ENCODE measurements around the gene PHF2. TPM values are rescaled to one million over a fixed set of nuclear protein-coding genes. Genes with fewer than 3 reads are reported as not detected.

Gene PHF2
- total and polyA plus RNA-seq, 3 experiments from 2014 or later, result 3.0 to 25.0 (median 22.4) TPM

DNA sequence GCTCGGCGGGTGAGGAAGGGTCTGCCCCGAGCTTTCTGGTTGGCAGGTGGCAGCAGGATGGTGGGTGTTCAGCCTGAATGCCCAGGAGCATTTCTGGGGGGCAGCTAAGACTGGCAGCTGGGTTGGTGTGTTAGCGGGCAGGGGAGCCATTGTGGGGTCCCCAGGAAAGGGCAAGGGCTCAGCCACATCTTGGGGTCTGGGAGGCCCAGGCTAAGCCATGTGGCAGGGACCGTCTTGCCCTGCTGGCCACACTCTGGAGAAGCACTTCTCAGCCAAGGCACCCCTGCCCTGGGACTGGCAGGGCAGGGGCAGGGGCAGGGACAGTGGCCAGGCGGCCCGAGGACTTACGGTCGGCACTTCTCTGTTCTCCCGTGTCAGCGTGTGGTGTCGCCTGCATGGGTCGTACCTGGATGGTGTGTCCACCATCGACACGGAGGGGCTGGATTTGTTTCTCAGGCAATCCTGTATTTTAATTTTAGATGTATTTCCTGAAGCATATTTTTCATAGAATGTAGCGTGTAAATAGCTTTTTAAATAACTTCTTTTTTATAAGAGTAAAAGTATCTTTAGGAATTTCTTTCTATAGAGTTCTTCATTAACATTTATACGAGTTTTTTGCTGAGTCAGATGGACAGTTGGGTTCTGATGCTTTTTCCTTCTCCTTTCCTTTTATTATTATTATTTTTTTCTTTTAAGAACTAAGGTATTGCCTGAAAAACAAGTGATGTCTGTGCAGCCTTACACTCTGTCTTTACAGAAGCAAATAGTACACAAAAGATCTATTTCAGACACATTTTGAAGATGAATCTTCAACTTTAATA, 102.0 kb downstream of the PHF2 start:
- Histone ChIP-seq H3K4me1 (ENCODE audit: insufficient read depth, low read length) (no peaks in the 10 kb centered on the region), H3K27ac (ENCODE audit: low read depth, low read length) (no peak overlapping the region), H3K4me3 (ENCODE audit: low read length) (no peak overlapping the region), H3K27me3 (ENCODE audit: insufficient read depth, low read length, poor library complexity, severe bottlenecking) (no peaks in the 10 kb centered on the region), H3K36me3 (ENCODE audit: insufficient read depth, low read length) (peaks cover 6% of the 10 kb centered on the region), H3K9me3 (ENCODE audit: low read length) (no peaks in the 10 kb centered on the region)
- POLR2A ChIA-PET, result no interaction called here
- peak in 1 of 5 donors; percentile 28 for DNase-seq
- CTCF ChIA-PET, result no interaction called here
- peaks cover 0 to 2% (median 0%) of the 10 kb centered on the region in 3 donors for H3K4me1 Mint-ChIP-seq
- no peak overlapping the region for H3K4me3 Mint-ChIP-seq
- H3K27ac Mint-ChIP-seq, result peak overlapping the region in 1 of 8 donors; percentile 43
- H3K9me3 Mint-ChIP-seq, result no peaks in the 10 kb centered on the region
- H3K36me3 Mint-ChIP-seq, result peaks cover 0 to 48% (median 1%) of the 10 kb centered on the region in 3 donors
- peaks cover 0 to 3% of the 10 kb centered on the region in 2 donors for H3K27me3 Mint-ChIP-seq

DNA sequence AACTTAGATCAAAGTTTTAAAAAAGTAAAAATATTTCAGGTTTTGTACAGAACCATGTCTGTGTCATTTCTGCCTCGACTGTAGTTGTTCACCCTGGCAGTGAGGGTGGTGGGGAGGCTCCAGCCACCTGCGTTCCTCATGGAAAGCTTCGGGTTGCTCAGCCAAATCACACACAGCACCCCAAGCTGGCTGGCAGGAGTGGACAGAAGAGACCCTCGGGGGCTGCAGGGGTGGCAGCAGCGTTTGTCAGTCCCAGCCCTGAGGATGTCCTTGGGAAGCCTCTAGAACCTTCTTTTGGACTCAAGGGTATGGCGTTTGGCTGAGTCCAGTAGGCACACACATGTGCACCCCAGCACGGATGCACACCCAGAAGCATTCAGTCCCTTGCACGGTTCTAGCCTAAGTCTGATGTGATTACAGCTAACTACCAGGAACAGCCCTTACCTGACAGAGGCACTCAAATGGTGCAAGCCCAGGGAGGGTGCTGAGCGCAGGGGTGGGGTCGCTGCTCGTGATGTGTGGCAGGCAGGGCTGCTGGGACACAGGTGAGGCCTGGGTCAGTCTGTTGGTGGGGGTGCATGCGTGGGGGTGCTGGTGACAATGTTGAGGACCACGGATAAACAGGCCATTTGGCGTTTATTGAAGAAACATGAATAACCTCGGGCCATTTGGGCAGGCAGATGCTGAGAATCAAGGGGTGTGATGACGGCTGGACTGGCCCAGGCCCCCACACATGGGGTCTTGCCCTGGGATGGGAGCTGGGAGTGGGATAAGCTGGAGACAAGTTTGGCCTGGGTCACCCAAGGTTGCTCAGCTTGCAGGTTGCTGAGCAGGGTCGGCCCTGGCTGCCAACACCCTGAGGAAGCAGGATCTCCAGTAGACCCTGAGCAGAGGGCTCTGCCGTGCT, 103.4 kb downstream of the PHF2 start:
- no peaks in the 10 kb centered on the region for H3K9me3 ChIP-seq (ENCODE audit: low read length)
- Mint-ChIP-seq H3K4me1 (peaks cover 0 to 2% (median 0%) of the 10 kb centered on the region in 3 donors), H3K9me3 (no peaks in the 10 kb centered on the region), H3K36me3 (peaks cover 0 to 34% (median 1%) of the 10 kb centered on the region in 3 donors), H3K27me3 (peaks cover 0 to 3% of the 10 kb centered on the region in 2 donors), H3K27ac (no peak overlapping the region), H3K4me3 (no peak overlapping the region)
- ChIA-PET POLR2A (no interaction called here), CTCF (interaction anchor here (0.8 to 2.1 kb wide), 3 partner anchors 11 to 284 kb away, joined by 4 to 5 read pairs (median 4); no protein-coding TSS in a partner anchor)
- no peak overlapping the region for H3K27ac ChIP-seq (ENCODE audit: low read depth, low read length)
- no peak overlapping the region for H3K4me3 ChIP-seq (ENCODE audit: low read length)
- H3K27me3 ChIP-seq (ENCODE audit: insufficient read depth, low read length, poor library complexity, severe bottlenecking), result no peaks in the 10 kb centered on the region
- no peaks in the 10 kb centered on the region for H3K4me1 ChIP-seq (ENCODE audit: insufficient read depth, low read length)
- DNase-seq, result peak in 1 of 5 donors; percentile 40
- peaks cover 6% of the 10 kb centered on the region for H3K36me3 ChIP-seq (ENCODE audit: insufficient read depth, low read length)

- H3K4me1 ChIP-seq (ENCODE audit: insufficient read depth, low read length), result no peaks in the 10 kb centered on the region
- peaks cover 5% of the 10 kb centered on the region for H3K36me3 ChIP-seq (ENCODE audit: insufficient read depth, low read length)
- no peak overlapping the region for H3K27ac ChIP-seq (ENCODE audit: low read depth, low read length)
- no peaks in the 10 kb centered on the region for H3K9me3 Mint-ChIP-seq
- no peak overlapping the region for H3K27ac Mint-ChIP-seq
- POLR2A ChIA-PET, result no interaction called here
- no peak overlapping the region for H3K4me3 Mint-ChIP-seq
- H3K27me3 Mint-ChIP-seq, result peaks cover 0 to 3% of the 10 kb centered on the region in 2 donors
- no peaks in the 10 kb centered on the region for H3K9me3 ChIP-seq (ENCODE audit: low read length)
- H3K4me1 Mint-ChIP-seq, result peaks cover 0 to 2% (median 0%) of the 10 kb centered on the region in 3 donors
- H3K4me3 ChIP-seq (ENCODE audit: low read length), result no peak overlapping the region
- CTCF ChIA-PET, result interaction anchor here (0.8 to 2.1 kb wide), 3 partner anchors 10 to 283 kb away, joined by 4 to 5 read pairs (median 4); no protein-coding TSS in a partner anchor
- H3K27me3 ChIP-seq (ENCODE audit: insufficient read depth, low read length, poor library complexity, severe bottlenecking), result no peaks in the 10 kb centered on the region
- peaks cover 0 to 27% (median 1%) of the 10 kb centered on the region in 3 donors for H3K36me3 Mint-ChIP-seq
- DNase-seq, result peak in 1 of 5 donors; percentile 42
These were observed 104.3 kb downstream of the PHF2 start for GRCh38 chr9:93680443-93681268.

DNA sequence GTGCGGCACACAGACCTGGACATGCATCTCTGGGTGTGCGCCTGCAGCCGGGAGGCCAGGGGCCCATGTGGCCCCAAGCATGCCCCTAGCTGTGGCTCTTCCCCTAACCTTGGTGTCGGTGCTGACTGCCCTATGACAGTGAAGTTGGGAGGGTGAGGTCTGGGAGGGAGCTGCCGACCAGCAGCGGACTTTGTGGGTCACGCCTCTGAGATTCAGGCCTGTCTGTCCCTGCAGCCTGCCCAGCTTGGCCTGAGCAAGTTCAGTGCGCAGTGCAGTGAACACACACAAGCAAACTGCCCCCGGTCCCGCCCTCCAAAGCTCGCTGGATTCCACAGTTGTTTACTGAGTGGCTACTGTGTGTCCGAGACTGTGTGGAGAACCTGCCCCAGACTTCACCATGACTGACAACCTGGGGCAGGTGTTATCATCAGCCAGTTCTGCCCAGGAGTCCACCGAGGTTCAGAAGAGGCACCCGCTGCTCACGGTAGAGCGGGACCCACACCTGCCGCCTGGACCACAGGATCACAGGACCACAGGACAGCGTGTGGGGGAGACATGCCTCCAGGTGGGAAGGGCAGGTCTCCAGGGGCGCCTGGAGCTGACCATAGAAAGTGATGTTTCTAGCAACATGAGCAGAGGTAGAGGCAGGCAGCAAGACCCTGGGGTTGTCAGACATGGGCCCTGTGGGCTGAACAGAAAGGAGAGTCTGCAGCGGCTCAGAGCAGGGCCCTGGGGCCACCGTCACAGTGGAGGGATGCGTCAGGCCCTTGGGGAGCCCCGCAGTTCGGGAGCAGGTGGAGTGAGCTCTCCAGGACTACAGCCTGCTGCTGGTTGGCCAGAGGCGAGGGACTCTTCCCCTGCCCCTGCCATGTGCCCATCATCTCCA, 105.1 kb downstream of the PHF2 start:
- Histone ChIP-seq H3K36me3 (ENCODE audit: insufficient read depth, low read length) (no peaks in the 10 kb centered on the region), H3K4me1 (ENCODE audit: insufficient read depth, low read length) (no peaks in the 10 kb centered on the region), H3K9me3 (ENCODE audit: low read length) (no peaks in the 10 kb centered on the region), H3K27ac (ENCODE audit: low read depth, low read length) (no peak overlapping the region), H3K27me3 (ENCODE audit: insufficient read depth, low read length, poor library complexity, severe bottlenecking) (no peaks in the 10 kb centered on the region), H3K4me3 (ENCODE audit: low read length) (no peak overlapping the region)
- ChIA-PET CTCF (interaction anchor here (1.7 to 2.1 kb wide), 3 partner anchors 278 to 282 kb away, joined by 4 to 8 read pairs (median 5); no protein-coding TSS in a partner anchor), POLR2A (no interaction called here)
- no peak overlapping the region for H3K4me3 Mint-ChIP-seq
- no peak overlapping the region for H3K27ac Mint-ChIP-seq
- peaks cover 0 to 19% (median 1%) of the 10 kb centered on the region in 3 donors for H3K36me3 Mint-ChIP-seq
- peak in 1 of 5 donors; percentile 30 for DNase-seq
- H3K4me1 Mint-ChIP-seq, result peaks cover 0 to 2% (median 0%) of the 10 kb centered on the region in 3 donors
- H3K27me3 Mint-ChIP-seq, result peaks cover 4 to 7% of the 10 kb centered on the region in 2 donors
- H3K9me3 Mint-ChIP-seq, result no peaks in the 10 kb centered on the region

GRCh38 chr9:93682155-93682968, 106.0 kb downstream of the PHF2 start:
- Histone ChIP-seq H3K27me3 (ENCODE audit: insufficient read depth, low read length, poor library complexity, severe bottlenecking) (no peaks in the 10 kb centered on the region), H3K27ac (ENCODE audit: low read depth, low read length) (no peak overlapping the region), H3K36me3 (ENCODE audit: insufficient read depth, low read length) (no peaks in the 10 kb centered on the region), H3K4me3 (ENCODE audit: low read length) (no peak overlapping the region), H3K4me1 (ENCODE audit: insufficient read depth, low read length) (no peaks in the 10 kb centered on the region), H3K9me3 (ENCODE audit: low read length) (no peaks in the 10 kb centered on the region)
- H3K27me3 Mint-ChIP-seq, result peaks cover 4 to 8% of the 10 kb centered on the region in 2 donors
- ChIA-PET CTCF (interaction anchor here (1.8 kb wide), 1 partner anchor 281 kb away, joined by 8 read pairs; no protein-coding TSS in a partner anchor), POLR2A (no interaction called here)
- peak in 4 of 5 donors; percentile 21 to 59 (median 30) for DNase-seq
- peak overlapping the region in 1 of 8 donors; percentile 11 for H3K27ac Mint-ChIP-seq
- H3K9me3 Mint-ChIP-seq, result peaks cover 0 to 3% (median 2%) of the 10 kb centered on the region in 5 donors
- peaks cover 0 to 11% (median 1%) of the 10 kb centered on the region in 3 donors for H3K36me3 Mint-ChIP-seq
- H3K4me3 Mint-ChIP-seq, result no peak overlapping the region
- peaks cover 0 to 2% (median 0%) of the 10 kb centered on the region in 3 donors for H3K4me1 Mint-ChIP-seq

DNA sequence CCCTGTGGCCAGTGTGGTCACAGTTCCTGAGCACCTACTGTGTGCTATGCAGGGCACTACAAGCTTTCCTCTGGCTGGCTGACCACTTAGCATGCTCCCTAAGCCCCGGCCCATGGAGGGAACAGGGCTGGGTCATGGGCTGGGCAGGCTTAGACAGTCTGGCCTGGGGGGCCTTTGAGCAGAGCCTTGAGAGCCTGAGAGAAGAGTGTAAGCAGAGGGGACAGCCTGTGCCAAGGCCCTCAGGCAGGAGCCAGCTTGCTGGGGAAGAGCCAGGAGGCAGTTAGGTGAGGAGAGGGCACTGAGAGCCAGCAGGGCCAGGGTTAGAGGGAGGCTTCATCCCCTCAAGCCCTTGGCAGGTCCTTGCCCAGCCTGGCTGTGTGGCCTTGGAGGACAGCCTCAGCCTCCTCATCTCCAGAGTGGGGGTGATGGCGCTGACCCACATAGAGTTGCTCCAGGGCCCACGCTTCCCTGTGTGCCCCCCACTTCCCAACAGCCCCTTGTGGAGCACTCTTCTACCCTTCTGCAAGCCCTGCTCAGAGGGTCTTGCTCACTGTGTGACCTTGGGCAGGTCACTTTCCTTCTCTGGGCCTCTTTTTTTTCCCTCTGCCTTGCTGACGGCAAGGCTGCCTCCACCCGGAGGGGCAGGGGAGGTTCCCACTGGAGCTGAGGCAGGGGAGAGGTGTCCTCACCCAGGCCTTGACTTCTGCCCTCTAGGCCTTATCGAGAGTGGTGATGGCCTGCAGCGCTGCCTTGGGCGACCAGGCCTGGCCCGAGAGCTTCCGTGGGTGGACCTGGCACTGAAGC, 107.1 kb downstream of the PHF2 start:
- H3K9me3 ChIP-seq (ENCODE audit: low read length), result no peaks in the 10 kb centered on the region
- Mint-ChIP-seq H3K4me3 (no peak overlapping the region), H3K27me3 (peaks cover 4 to 8% of the 10 kb centered on the region in 2 donors), H3K36me3 (no peaks in the 10 kb centered on the region), H3K27ac (no peak overlapping the region), H3K4me1 (peaks cover 0 to 2% (median 0%) of the 10 kb centered on the region in 3 donors), H3K9me3 (peaks cover 3 to 8% (median 6%) of the 10 kb centered on the region in 5 donors)
- H3K4me1 ChIP-seq (ENCODE audit: insufficient read depth, low read length), result no peaks in the 10 kb centered on the region
- no peak overlapping the region for H3K4me3 ChIP-seq (ENCODE audit: low read length)
- no peak for DNase-seq
- no peaks in the 10 kb centered on the region for H3K27me3 ChIP-seq (ENCODE audit: insufficient read depth, low read length, poor library complexity, severe bottlenecking)
- POLR2A ChIA-PET, result no interaction called here
- no peak overlapping the region for H3K27ac ChIP-seq (ENCODE audit: low read depth, low read length)
- CTCF ChIA-PET, result interaction anchor here (1.8 kb wide), 1 partner anchor 280 kb away, joined by 8 read pairs; no protein-coding TSS in a partner anchor
- H3K36me3 ChIP-seq (ENCODE audit: insufficient read depth, low read length), result no peaks in the 10 kb centered on the region
